K562 (cell line): Measurements from ENCODE around the gene PCK2. TPM values are rescaled to one million over a fixed set of nuclear protein-coding genes. Genes with fewer than 3 reads are reported as not detected.

Experiments
- CAMTA2 ChIP-seq: fragments of 250-450 bp; sonication (Bioruptor Pico); conservative IDR thresholded peaks from 2 replicates; pipeline ENCODE4 v1.5.1; 2022
- CTBP1 ChIP-seq: fragments of 450-650 bp; IDR thresholded peaks from 2 replicates; pipeline ENCODE4 v1.6.1; 2016; ENCODE audit warnings: borderline replicate concordance
- FOXO4 ChIP-seq: fragments of 450-650 bp; formaldehyde crosslinking; IDR thresholded peaks from 2 replicates; pipeline ENCODE4 v1.4.0; 2020; ENCODE audit warnings: mild to moderate bottlenecking, moderate library complexity
- FUS ChIP-seq: fragments of 200-400 bp; formaldehyde crosslinking; optimal IDR thresholded peaks from 2 replicates; pipeline ENCODE3; 2017; ENCODE audit warnings: low read depth, low read length
- KDM1A ChIP-seq, 2 experiments: fragments of 450-650 bp; IDR thresholded peaks; 2 replicates each; pipeline ENCODE4 v1.6.1; 2016; ENCODE audit warnings: mild to moderate bottlenecking in 2 of 2
- MAFK ChIP-seq: IDR thresholded peaks from 2 replicates; pipeline ENCODE4 v1.6.1; 2011; ENCODE audit warnings: low read length, improper control_type of control experiment
- PHB ChIP-seq: fragments of 250-450 bp; sonication (Bioruptor Pico); IDR thresholded peaks from 2 replicates; pipeline ENCODE4 v1.5.0; 2021
- TRIM24 ChIP-seq, 2 experiments: fragments of 450-650 bp; IDR thresholded peaks; 2 replicates each; pipeline ENCODE4 v1.6.1; 2016
- ZBTB8A ChIP-seq: fragments of 450-650 bp; IDR thresholded peaks from 2 replicates; pipeline ENCODE4 v1.6.1; 2018; ENCODE audit warnings: mild to moderate bottlenecking, moderate library complexity; ENCODE audit not compliant: partially characterized antibody
- polyA plus RNA-seq, 8 experiments: library from polyadenylated mRNA; depleted of rRNA in 4 of 8; stranded (reverse) in 5 of 8; unstranded in 3 of 8; fragments of >200 nt; fragmentation: Nextera tagmentation in 2 of 8; fragmentation: Illumina TruSeq in 1 of 8; extraction: Ambion mirVana in 2 of 8; extraction: Trizol in 1 of 8; gene quantifications; 2 replicates each; pipeline versions ENCODE4 v1.2.1 to v1.2.3, GENCODE V29; 2011 to 2014; ENCODE audit warnings: inconsistent platforms in 1 of 8, missing spikeins in 1 of 8
- total RNA-seq, 7 experiments: library from RNA; depleted of rRNA in 6 of 7; stranded (reverse); fragments of >200 nt in 6 of 7; fragmentation: Illumina TruSeq in 2 of 7; extraction: Trizol in 2 of 7; gene quantifications; 2 replicates each; pipeline versions ENCODE4 v1.2.1 to v1.2.3, GENCODE V29; 2011 to 2021; ENCODE audit warnings: low replicate concordance in 1 of 7
- TF ChIP-seq, protein P1 (sequence below): fragments of 450-650 bp; formaldehyde crosslinking; IDR thresholded peaks from 2 replicates; pipeline ENCODE4 v1.4.0; 2020; ENCODE audit warnings: mild to moderate bottlenecking, mixed read lengths
- TF ChIP-seq, protein P2 (sequence below): fragments of 200-600 bp; sonication (generic); IDR thresholded peaks from one replicate; pipeline ENCODE4 v1.6.1; 2012; ENCODE audit warnings: mild to moderate bottlenecking, low read depth, low read length, inconsistent platforms
- TF ChIP-seq, protein P3 (sequence below): fragments of 250-450 bp; sonication (Bioruptor Pico); IDR thresholded peaks from 2 replicates; pipeline ENCODE4 v1.4.0; 2020; ENCODE audit warnings: mild to moderate bottlenecking, moderate library complexity, borderline replicate concordance

Gene PCK2
- total and polyA plus RNA-seq, 9 of the 15 experiments (the other 6 are each of a cell fraction or from before 2014, with no cell fraction given) = 3.3 to 60.9 (median 30.4) TPM

GRCh38 chr14:24146453-24146977, 52.4 kb downstream of the PCK2 start, which contains the start of gene PSME2 (continued):
- TF ChIP-seq, protein P1, sequence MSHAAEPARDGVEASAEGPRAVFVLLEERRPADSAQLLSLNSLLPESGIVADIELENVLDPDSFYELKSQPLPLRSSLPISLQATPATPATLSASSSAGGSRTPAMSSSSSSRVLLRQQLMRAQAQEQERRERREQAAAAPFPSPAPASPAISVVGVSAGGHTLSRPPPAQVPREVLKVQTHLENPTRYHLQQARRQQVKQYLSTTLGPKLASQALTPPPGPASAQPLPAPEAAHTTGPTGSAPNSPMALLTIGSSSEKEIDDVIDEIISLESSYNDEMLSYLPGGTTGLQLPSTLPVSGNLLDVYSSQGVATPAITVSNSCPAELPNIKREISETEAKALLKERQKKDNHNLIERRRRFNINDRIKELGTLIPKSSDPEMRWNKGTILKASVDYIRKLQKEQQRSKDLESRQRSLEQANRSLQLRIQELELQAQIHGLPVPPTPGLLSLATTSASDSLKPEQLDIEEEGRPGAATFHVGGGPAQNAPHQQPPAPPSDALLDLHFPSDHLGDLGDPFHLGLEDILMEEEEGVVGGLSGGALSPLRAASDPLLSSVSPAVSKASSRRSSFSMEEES (CRISPR knock-in tag) = no peak
- TF ChIP-seq ZBTB8A = no peak
- no peak for TF ChIP-seq TRIM24 (IDR thresholded peaks at IDR 0.05)
- 0 out of 2 replicates have a peak, but pooled peaks have one; percentile 15 for TF ChIP-seq CTBP1
- TF ChIP-seq MAFK = no peak
- TF ChIP-seq, protein P2, sequence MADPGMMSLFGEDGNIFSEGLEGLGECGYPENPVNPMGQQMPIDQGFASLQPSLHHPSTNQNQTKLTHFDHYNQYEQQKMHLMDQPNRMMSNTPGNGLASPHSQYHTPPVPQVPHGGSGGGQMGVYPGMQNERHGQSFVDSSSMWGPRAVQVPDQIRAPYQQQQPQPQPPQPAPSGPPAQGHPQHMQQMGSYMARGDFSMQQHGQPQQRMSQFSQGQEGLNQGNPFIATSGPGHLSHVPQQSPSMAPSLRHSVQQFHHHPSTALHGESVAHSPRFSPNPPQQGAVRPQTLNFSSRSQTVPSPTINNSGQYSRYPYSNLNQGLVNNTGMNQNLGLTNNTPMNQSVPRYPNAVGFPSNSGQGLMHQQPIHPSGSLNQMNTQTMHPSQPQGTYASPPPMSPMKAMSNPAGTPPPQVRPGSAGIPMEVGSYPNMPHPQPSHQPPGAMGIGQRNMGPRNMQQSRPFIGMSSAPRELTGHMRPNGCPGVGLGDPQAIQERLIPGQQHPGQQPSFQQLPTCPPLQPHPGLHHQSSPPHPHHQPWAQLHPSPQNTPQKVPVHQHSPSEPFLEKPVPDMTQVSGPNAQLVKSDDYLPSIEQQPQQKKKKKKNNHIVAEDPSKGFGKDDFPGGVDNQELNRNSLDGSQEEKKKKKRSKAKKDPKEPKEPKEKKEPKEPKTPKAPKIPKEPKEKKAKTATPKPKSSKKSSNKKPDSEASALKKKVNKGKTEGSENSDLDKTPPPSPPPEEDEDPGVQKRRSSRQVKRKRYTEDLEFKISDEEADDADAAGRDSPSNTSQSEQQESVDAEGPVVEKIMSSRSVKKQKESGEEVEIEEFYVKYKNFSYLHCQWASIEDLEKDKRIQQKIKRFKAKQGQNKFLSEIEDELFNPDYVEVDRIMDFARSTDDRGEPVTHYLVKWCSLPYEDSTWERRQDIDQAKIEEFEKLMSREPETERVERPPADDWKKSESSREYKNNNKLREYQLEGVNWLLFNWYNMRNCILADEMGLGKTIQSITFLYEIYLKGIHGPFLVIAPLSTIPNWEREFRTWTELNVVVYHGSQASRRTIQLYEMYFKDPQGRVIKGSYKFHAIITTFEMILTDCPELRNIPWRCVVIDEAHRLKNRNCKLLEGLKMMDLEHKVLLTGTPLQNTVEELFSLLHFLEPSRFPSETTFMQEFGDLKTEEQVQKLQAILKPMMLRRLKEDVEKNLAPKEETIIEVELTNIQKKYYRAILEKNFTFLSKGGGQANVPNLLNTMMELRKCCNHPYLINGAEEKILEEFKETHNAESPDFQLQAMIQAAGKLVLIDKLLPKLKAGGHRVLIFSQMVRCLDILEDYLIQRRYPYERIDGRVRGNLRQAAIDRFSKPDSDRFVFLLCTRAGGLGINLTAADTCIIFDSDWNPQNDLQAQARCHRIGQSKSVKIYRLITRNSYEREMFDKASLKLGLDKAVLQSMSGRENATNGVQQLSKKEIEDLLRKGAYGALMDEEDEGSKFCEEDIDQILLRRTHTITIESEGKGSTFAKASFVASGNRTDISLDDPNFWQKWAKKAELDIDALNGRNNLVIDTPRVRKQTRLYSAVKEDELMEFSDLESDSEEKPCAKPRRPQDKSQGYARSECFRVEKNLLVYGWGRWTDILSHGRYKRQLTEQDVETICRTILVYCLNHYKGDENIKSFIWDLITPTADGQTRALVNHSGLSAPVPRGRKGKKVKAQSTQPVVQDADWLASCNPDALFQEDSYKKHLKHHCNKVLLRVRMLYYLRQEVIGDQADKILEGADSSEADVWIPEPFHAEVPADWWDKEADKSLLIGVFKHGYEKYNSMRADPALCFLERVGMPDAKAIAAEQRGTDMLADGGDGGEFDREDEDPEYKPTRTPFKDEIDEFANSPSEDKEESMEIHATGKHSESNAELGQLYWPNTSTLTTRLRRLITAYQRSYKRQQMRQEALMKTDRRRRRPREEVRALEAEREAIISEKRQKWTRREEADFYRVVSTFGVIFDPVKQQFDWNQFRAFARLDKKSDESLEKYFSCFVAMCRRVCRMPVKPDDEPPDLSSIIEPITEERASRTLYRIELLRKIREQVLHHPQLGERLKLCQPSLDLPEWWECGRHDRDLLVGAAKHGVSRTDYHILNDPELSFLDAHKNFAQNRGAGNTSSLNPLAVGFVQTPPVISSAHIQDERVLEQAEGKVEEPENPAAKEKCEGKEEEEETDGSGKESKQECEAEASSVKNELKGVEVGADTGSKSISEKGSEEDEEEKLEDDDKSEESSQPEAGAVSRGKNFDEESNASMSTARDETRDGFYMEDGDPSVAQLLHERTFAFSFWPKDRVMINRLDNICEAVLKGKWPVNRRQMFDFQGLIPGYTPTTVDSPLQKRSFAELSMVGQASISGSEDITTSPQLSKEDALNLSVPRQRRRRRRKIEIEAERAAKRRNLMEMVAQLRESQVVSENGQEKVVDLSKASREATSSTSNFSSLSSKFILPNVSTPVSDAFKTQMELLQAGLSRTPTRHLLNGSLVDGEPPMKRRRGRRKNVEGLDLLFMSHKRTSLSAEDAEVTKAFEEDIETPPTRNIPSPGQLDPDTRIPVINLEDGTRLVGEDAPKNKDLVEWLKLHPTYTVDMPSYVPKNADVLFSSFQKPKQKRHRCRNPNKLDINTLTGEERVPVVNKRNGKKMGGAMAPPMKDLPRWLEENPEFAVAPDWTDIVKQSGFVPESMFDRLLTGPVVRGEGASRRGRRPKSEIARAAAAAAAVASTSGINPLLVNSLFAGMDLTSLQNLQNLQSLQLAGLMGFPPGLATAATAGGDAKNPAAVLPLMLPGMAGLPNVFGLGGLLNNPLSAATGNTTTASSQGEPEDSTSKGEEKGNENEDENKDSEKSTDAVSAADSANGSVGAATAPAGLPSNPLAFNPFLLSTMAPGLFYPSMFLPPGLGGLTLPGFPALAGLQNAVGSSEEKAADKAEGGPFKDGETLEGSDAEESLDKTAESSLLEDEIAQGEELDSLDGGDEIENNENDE = no peak
- TF ChIP-seq, protein P3, sequence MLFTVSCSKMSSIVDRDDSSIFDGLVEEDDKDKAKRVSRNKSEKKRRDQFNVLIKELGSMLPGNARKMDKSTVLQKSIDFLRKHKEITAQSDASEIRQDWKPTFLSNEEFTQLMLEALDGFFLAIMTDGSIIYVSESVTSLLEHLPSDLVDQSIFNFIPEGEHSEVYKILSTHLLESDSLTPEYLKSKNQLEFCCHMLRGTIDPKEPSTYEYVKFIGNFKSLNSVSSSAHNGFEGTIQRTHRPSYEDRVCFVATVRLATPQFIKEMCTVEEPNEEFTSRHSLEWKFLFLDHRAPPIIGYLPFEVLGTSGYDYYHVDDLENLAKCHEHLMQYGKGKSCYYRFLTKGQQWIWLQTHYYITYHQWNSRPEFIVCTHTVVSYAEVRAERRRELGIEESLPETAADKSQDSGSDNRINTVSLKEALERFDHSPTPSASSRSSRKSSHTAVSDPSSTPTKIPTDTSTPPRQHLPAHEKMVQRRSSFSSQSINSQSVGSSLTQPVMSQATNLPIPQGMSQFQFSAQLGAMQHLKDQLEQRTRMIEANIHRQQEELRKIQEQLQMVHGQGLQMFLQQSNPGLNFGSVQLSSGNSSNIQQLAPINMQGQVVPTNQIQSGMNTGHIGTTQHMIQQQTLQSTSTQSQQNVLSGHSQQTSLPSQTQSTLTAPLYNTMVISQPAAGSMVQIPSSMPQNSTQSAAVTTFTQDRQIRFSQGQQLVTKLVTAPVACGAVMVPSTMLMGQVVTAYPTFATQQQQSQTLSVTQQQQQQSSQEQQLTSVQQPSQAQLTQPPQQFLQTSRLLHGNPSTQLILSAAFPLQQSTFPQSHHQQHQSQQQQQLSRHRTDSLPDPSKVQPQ (CRISPR knock-in tag) = no peak
- TF ChIP-seq FOXO4 (CRISPR knock-in tag) = no peak
- TF ChIP-seq PHB (CRISPR knock-in tag) = no peak
- TF ChIP-seq FUS = no peak
- no peak for TF ChIP-seq CAMTA2 (CRISPR knock-in tag)
- no peak for TF ChIP-seq KDM1A (IDR thresholded peaks at IDR 0.05)
